K562 (cell line): Measurements from ENCODE around the gene SCIN. TPM values are rescaled to one million over a fixed set of nuclear protein-coding genes. Genes with fewer than 3 reads are reported as not detected.

Experiments used
- CREB1 ChIP-seq, 2 experiments: sonication (generic) in 1 of 2; formaldehyde crosslinking in 1 of 2; IDR thresholded peaks; 2 replicates each; pipeline versions ENCODE4 v1.6.1 to v1.8.0; 2012 to 2022; ENCODE audit warnings: inconsistent platforms in 1 of 2, mild to moderate bottlenecking in 1 of 2, missing genetic modification reagents in 1 of 2, moderate library complexity in 1 of 2
- HMGN3 ChIP-seq: IDR thresholded peaks from 2 replicates; pipeline ENCODE4 v1.6.1; 2011; ENCODE audit warnings: borderline replicate concordance, low read depth, mild to moderate bottlenecking, mixed read lengths, low read length; ENCODE audit not compliant: insufficient read length; ENCODE audit errors: extremely low read depth
- KLF16 ChIP-seq: IDR thresholded peaks from 2 replicates; pipeline ENCODE4 v1.6.1; 2016; ENCODE audit warnings: antibody characterized with exemption
- LEF1 ChIP-seq: fragments of 450-650 bp; IDR thresholded peaks from 2 replicates; pipeline ENCODE4 v1.6.1; 2016; ENCODE audit warnings: mild to moderate bottlenecking
- NFIX ChIP-seq: fragments of 250-450 bp; sonication (Bioruptor Pico); IDR thresholded peaks from 2 replicates; pipeline ENCODE4 v1.4.0; 2020; ENCODE audit warnings: low read depth, mild to moderate bottlenecking, moderate library complexity
- PYGO2 ChIP-seq: fragments of 450-650 bp; IDR thresholded peaks from 2 replicates; pipeline ENCODE4 v1.6.1; 2016; ENCODE audit warnings: mild to moderate bottlenecking, missing genetic modification characterization, moderate library complexity, missing compliant biosample characterization
- RBM15 ChIP-seq: fragments of 200-400 bp; formaldehyde crosslinking; IDR thresholded peaks from 2 replicates; pipeline ENCODE4 v1.6.1; 2018; ENCODE audit warnings: mild to moderate bottlenecking, low read length, moderate library complexity; ENCODE audit not compliant: insufficient read depth
- RCOR1 ChIP-seq, 2 experiments: IDR thresholded peaks; 2 replicates each; pipeline ENCODE4 v1.6.1; 2012; ENCODE audit warnings: low read depth in 2 of 2, low read length in 2 of 2, borderline replicate concordance in 1 of 2, improper control_type of control experiment in 1 of 2
- SOX6 ChIP-seq: fragments of 450-650 bp; IDR thresholded peaks from 2 replicates; pipeline ENCODE4 v1.6.1; 2014; ENCODE audit warnings: mild to moderate bottlenecking
- STAT5A ChIP-seq: IDR thresholded peaks from 2 replicates; pipeline ENCODE4 v1.6.1; 2012; ENCODE audit warnings: low read length, inconsistent platforms, borderline replicate concordance
- TEAD2 ChIP-seq: fragments of 450-650 bp; IDR thresholded peaks from 2 replicates; pipeline ENCODE4 v1.6.1; 2016; ENCODE audit warnings: missing genetic modification characterization, control low read depth, missing compliant biosample characterization
- U2AF1 ChIP-seq: fragments of 200-400 bp; formaldehyde crosslinking; optimal IDR thresholded peaks from 2 replicates; pipeline ENCODE3; 2017; ENCODE audit warnings: mild to moderate bottlenecking, low read depth, low read length, moderate library complexity
- YBX1 ChIP-seq: fragments of 450-650 bp; IDR thresholded peaks from 2 replicates; pipeline ENCODE4 v1.7.1; 2016; ENCODE audit warnings: mild to moderate bottlenecking
- ZNF253 ChIP-seq: fragments of 250-450 bp; sonication (Bioruptor Pico); conservative IDR thresholded peaks from 2 replicates; pipeline ENCODE4 v1.6.1; 2021; ENCODE audit warnings: mild to moderate bottlenecking
- ZNF589 ChIP-seq: fragments of 200-800 bp; sonication (Bioruptor generic); IDR thresholded peaks from 2 replicates; pipeline ENCODE4 v1.6.1; 2016; ENCODE audit warnings: low read depth, missing genetic modification characterization, missing compliant biosample characterization
- ZNF639 ChIP-seq, 2 experiments: fragments of 200-800 bp in 1 of 2; sonication (Bioruptor generic) in 1 of 2; sonication (generic) in 1 of 2; formaldehyde crosslinking in 1 of 2; IDR thresholded peaks in 1 of 2; conservative IDR thresholded peaks in 1 of 2; 2 replicates each; pipeline versions ENCODE4 v1.5.0 to v1.6.1; 2016 to 2020; ENCODE audit warnings: missing compliant biosample characterization in 1 of 2, missing genetic modification characterization in 1 of 2, missing genetic modification reagents in 1 of 2
- ZSCAN32 ChIP-seq: fragments of 450-650 bp; formaldehyde crosslinking; IDR thresholded peaks from 2 replicates; pipeline ENCODE4 v1.4.0; 2020; ENCODE audit warnings: mild to moderate bottlenecking, moderate library complexity
- polyA plus RNA-seq, 8 experiments: library from polyadenylated mRNA; depleted of rRNA in 4 of 8; stranded (reverse) in 5 of 8; unstranded in 3 of 8; fragments of >200 nt; fragmentation: Nextera tagmentation in 2 of 8; fragmentation: Illumina TruSeq in 1 of 8; extraction: Ambion mirVana in 2 of 8; extraction: Trizol in 1 of 8; gene quantifications; 2 replicates each; pipeline versions ENCODE4 v1.2.1 to v1.2.3, GENCODE V29; 2011 to 2014; ENCODE audit warnings: inconsistent platforms in 1 of 8, missing spikeins in 1 of 8
- total RNA-seq, 7 experiments: library from RNA; depleted of rRNA in 6 of 7; stranded (reverse); fragments of >200 nt in 6 of 7; fragmentation: Illumina TruSeq in 2 of 7; extraction: Trizol in 2 of 7; gene quantifications; 2 replicates each; pipeline versions ENCODE4 v1.2.1 to v1.2.3, GENCODE V29; 2011 to 2021; ENCODE audit warnings: low replicate concordance in 1 of 7
- TF ChIP-seq, protein P1 (sequence below): fragments of 450-650 bp; IDR thresholded peaks from 2 replicates; pipeline ENCODE4 v1.6.1; 2016; ENCODE audit warnings: low read depth

SCIN gene
- total and polyA plus RNA-seq, 9 of the 15 experiments (the other 6 are each of a cell fraction or from before 2014, with no cell fraction given) = 0.67 to 18.2 (median 10.6) TPM

- TF ChIP-seq, protein P1, sequence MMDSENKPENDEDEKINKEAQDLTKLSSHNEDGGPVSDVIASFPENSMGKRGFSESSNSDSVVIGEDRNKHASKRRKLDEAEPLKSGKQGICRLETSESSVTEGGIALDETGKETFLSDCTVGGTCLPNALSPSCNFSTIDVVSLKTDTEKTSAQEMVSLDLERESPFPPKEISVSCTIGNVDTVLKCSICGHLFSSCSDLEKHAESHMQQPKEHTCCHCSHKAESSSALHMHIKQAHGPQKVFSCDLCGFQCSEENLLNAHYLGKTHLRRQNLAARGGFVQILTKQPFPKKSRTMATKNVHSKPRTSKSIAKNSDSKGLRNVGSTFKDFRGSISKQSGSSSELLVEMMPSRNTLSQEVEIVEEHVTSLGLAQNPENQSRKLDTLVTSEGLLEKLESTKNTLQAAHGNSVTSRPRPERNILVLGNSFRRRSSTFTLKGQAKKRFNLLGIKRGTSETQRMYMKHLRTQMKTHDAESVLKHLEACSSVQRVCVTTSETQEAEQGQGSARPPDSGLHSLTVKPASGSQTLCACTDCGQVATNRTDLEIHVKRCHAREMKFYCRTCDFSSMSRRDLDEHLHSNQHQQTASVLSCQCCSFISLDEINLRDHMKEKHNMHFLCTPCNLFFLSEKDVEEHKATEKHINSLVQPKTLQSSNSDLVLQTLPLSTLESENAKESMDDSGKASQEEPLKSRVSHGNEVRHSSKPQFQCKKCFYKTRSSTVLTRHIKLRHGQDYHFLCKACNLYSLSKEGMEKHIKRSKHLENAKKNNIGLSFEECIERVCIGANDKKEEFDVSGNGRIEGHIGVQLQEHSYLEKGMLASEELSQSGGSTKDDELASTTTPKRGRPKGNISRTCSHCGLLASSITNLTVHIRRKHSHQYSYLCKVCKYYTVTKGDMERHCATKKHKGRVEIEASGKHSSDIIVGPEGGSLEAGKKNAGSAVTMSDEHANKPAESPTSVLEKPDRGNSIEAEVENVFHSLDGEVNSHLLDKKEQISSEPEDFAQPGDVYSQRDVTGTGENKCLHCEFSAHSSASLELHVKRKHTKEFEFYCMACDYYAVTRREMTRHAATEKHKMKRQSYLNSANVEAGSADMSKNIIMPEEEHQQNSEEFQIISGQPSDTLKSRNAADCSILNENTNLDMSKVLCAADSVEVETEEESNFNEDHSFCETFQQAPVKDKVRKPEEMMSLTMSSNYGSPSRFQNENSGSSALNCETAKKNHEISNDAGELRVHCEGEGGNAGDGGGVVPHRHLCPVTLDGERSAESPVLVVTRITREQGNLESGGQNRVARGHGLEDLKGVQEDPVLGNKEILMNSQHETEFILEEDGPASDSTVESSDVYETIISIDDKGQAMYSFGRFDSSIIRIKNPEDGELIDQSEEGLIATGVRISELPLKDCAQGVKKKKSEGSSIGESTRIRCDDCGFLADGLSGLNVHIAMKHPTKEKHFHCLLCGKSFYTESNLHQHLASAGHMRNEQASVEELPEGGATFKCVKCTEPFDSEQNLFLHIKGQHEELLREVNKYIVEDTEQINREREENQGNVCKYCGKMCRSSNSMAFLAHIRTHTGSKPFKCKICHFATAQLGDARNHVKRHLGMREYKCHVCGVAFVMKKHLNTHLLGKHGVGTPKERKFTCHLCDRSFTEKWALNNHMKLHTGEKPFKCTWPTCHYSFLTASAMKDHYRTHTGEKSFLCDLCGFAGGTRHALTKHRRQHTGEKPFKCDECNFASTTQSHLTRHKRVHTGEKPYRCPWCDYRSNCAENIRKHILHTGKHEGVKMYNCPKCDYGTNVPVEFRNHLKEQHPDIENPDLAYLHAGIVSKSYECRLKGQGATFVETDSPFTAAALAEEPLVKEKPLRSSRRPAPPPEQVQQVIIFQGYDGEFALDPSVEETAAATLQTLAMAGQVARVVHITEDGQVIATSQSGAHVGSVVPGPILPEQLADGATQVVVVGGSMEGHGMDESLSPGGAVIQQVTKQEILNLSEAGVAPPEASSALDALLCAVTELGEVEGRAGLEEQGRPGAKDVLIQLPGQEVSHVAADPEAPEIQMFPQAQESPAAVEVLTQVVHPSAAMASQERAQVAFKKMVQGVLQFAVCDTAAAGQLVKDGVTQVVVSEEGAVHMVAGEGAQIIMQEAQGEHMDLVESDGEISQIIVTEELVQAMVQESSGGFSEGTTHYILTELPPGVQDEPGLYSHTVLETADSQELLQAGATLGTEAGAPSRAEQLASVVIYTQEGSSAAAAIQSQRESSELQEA = no peak
- TF ChIP-seq LEF1 (peak; percentile 89), RCOR1 (IDR thresholded peaks at IDR 0.05; ENCODE audit: borderline replicate concordance in 1 of 2, low read depth in 2 of 2, low read length in 2 of 2) (peak; percentile 39 to 74; a peak in 3 of 4 replicates), ZNF253 (CRISPR knock-in tag) (no peak), KLF16 (no peak; the same call in 1 of the 2 replicates), RBM15 (no peak), YBX1 (no peak), U2AF1 (no peak), TEAD2 (tag) (peak; percentile 8; the same call in 1 of the 2 replicates), ZNF639 (CRISPR knock-in tag; conservative IDR thresholded peaks at IDR 0.05 in 1 of 2, IDR thresholded peaks at IDR 0.05 in 1 of 2) (peak in 1 of 2 experiments; percentile 60; a peak in 1 of 4 replicates), CREB1 (IDR thresholded peaks at IDR 0.05) (peak; percentile 40; the same call in 1 of the 2 replicates), CREB1 (CRISPR knock-in tag; IDR thresholded peaks at IDR 0.05) (no peak), ZSCAN32 (no peak), HMGN3 (peak; percentile 26), PYGO2 (tag) (no peak), SOX6 (peak; percentile 96), ZNF589 (CRISPR knock-in tag) (no peak), STAT5A (peak; percentile 51; the same call in 1 of the 2 replicates), NFIX (CRISPR knock-in tag) (no peak)
These were observed 77.1 kb downstream of the SCIN start (continued) for GRCh38 chr7:12647364-12648219.
